ENCODE measurements around the gene VGLL4. TPM values are rescaled to one million over a fixed set of nuclear protein-coding genes. Genes with fewer than 3 reads are reported as not detected.

VGLL4 gene
- total RNA-seq, 2 donors from 2014 or later: 57.7 to 63.7 TPM

DNA sequence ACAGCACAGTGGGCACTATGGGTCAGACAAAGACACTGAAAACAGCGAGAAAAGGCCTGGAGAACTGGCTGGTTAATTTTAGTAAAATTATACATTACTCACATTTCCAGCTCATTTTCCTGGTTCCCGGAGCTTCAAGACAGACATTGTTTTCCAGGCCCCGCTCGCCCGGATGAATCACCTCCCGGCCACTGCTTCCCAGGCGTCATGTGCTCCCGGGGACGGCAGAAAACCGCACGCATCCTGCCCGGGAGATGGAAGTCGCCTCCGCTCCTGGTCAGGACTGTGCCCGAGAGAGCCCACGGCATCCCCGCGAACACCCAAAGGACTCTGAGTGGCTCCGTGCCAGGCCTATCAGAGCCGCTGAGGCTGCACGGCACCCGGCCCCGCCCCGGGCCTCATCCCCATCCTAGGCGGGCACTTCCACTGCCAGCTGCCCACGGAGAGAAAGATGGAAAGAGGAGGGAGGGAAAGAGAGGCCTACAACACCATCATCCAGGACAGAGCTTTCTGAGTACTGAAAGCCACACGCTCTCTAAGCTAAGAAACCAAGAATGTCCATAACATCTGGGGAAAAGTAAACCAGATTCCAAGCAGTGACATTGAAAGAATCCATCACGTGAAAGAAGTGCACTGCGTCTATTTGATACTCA, 75.1 kb downstream of the VGLL4 start:
- DNase-seq: no peak
- no peak overlapping the region for H3K4me3 ChIP-seq
- no peaks in the 10 kb centered on the region for H3K4me1 ChIP-seq
- H3K9me3 ChIP-seq: no peaks in the 10 kb centered on the region
- TF ChIP-seq, protein P1, sequence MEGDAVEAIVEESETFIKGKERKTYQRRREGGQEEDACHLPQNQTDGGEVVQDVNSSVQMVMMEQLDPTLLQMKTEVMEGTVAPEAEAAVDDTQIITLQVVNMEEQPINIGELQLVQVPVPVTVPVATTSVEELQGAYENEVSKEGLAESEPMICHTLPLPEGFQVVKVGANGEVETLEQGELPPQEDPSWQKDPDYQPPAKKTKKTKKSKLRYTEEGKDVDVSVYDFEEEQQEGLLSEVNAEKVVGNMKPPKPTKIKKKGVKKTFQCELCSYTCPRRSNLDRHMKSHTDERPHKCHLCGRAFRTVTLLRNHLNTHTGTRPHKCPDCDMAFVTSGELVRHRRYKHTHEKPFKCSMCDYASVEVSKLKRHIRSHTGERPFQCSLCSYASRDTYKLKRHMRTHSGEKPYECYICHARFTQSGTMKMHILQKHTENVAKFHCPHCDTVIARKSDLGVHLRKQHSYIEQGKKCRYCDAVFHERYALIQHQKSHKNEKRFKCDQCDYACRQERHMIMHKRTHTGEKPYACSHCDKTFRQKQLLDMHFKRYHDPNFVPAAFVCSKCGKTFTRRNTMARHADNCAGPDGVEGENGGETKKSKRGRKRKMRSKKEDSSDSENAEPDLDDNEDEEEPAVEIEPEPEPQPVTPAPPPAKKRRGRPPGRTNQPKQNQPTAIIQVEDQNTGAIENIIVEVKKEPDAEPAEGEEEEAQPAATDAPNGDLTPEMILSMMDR (IDR thresholded peaks at IDR 0.05): no peak
- no peaks in the 10 kb centered on the region for H3K27me3 ChIP-seq
- H3K27ac ChIP-seq: peak overlapping the region; percentile 77
- intact Hi-C loops (cut with DNase I): no loop called here
- H3K36me3 ChIP-seq: no peaks in the 10 kb centered on the region
- H3K9ac ChIP-seq (ENCODE audit: low read depth in 2 of 2, low read length in 2 of 2): peak overlapping the region; percentile 49 to 74

DNA sequence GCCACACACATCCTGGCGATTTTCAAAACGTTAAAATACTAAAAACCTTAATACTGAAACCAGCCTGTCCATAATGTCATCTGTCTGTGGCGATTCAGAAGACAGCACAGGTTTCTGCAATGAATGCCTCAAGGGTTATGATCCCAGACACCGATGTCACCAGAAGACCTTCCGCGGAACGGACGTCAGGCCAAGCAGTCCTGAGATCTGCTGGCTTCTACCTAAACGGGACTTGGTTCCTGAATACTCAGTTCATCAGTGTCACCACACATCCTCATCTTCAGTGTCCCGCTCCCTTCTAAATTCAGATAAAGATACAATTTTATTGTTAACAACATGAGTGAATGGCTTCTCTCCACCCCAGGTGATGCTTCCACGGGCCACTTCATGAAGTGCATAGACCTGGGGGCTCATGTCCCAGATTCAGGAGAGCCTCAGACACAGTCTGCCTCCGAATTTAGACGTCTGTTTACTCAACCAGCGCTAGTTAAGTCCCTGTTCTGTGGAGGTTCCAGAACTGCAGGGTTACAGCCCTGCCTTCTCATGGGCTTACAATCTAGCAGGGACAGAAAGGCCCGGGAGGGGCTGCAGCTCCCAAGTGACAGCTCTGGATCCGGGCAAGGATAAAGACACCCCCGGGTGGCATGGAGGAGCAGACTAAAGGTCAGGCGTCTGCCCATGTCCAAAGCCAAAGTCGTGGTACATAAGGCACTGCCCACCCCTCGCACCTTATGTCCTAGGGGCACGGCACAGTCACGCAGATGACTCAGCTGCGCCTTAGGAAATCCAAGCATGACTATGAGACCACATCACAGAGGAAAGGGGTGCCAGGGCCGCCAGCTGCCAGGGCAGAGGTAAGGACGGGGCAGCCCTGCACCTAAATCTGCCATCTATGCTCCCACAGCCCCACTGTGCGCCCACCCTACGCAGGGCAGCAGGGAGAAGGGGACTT, 75.9 kb downstream of the VGLL4 start:
- intact Hi-C loops (cut with DNase I): no loop called here
- H3K27me3 ChIP-seq: no peaks in the 10 kb centered on the region
- H3K36me3 ChIP-seq: no peaks in the 10 kb centered on the region
- peak overlapping the region; percentile 77 for H3K27ac ChIP-seq
- TF ChIP-seq, protein P1 (IDR thresholded peaks at IDR 0.05): no peak
- no peak overlapping the region for H3K4me3 ChIP-seq
- no peaks in the 10 kb centered on the region for H3K9me3 ChIP-seq
- DNase-seq: no peak
- H3K4me1 ChIP-seq: no peaks in the 10 kb centered on the region
- peak overlapping the region; percentile 49 to 74 for H3K9ac ChIP-seq (ENCODE audit: low read depth in 2 of 2, low read length in 2 of 2)

DNA sequence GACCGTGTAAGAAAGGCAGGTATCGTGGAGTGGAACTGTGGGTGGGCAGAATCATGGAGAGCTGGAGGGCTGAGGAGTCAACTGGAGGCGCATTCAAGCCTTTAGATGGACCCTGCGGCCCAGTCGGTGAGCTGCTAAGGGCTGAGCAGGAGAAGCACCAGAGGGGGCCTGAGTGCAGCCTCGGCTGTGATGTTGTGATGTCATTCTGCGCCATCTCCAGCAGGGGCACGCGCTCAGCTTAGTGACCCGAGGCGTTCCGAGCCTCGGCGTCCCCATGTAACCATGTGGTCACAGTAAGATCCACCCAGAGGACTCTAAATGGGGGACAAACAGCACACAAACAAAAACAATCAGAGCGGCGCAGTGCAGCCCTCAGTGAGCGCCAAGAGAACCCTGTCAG, 76.8 kb downstream of the VGLL4 start:
- no peaks in the 10 kb centered on the region for H3K9me3 ChIP-seq
- H3K9ac ChIP-seq (ENCODE audit: low read depth in 2 of 2, low read length in 2 of 2): no peak overlapping the region
- no peak for DNase-seq
- no peak overlapping the region for H3K27ac ChIP-seq
- TF ChIP-seq, protein P1 (IDR thresholded peaks at IDR 0.05): no peak
- intact Hi-C loops (cut with DNase I): no loop called here
- H3K4me3 ChIP-seq: no peak overlapping the region
- no peaks in the 10 kb centered on the region for H3K4me1 ChIP-seq
- no peaks in the 10 kb centered on the region for H3K36me3 ChIP-seq
- no peaks in the 10 kb centered on the region for H3K27me3 ChIP-seq

DNA sequence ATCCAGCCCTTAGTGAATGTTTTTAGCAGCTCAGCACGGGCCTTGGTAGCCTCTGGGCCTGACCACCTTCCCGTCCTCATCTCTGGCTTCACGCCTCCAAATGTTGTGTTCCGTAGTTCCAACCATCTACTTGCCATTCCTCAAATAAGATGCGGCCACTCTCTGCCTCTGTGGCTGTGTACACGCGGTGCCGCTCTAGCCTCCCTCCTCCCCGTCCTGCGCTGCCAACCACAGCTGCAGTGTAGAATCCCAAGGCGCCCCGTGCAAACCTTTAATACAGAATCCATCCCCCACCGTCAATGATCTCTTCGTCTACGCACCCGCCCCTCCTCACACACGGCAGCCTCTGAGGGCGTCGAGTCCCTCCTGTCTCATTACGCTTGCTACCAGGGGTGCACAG, 77.2 kb downstream of the VGLL4 start:
- Histone ChIP-seq H3K9me3 (no peaks in the 10 kb centered on the region), H3K27ac (no peak overlapping the region), H3K36me3 (no peaks in the 10 kb centered on the region), H3K27me3 (no peaks in the 10 kb centered on the region), H3K4me3 (no peak overlapping the region), H3K9ac (ENCODE audit: low read depth in 2 of 2, low read length in 2 of 2) (no peak overlapping the region), H3K4me1 (no peaks in the 10 kb centered on the region)
- no peak for DNase-seq
- TF ChIP-seq, protein P1 (IDR thresholded peaks at IDR 0.05): no peak
- intact Hi-C loops (cut with DNase I): no loop called here

DNA sequence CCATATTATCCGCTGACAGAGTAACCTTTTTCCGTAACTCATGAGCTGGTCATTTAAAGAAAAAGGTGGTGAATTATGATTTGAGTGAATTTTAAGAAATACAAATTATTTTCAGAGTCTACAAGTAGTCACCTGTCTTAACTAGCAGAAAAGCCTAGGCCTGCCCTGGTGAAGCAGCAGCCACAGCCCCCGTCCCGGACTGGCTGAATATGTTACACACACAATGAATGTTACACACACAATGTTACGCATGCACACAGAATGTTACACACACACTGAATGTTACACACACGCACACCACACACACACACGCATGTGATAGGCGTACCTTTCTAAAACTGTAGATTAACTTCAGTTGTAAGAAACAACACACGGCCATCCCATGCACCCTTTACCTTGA, 77.8 kb downstream of the VGLL4 start:
- no peaks in the 10 kb centered on the region for H3K4me1 ChIP-seq
- DNase-seq: no peak
- no peaks in the 10 kb centered on the region for H3K9me3 ChIP-seq
- no peak overlapping the region for H3K4me3 ChIP-seq
- H3K36me3 ChIP-seq: no peaks in the 10 kb centered on the region
- H3K9ac ChIP-seq (ENCODE audit: low read depth in 2 of 2, low read length in 2 of 2): no peak overlapping the region
- intact Hi-C loops (cut with DNase I): no loop called here
- H3K27ac ChIP-seq: no peak overlapping the region
- no peaks in the 10 kb centered on the region for H3K27me3 ChIP-seq
- TF ChIP-seq, protein P1 (IDR thresholded peaks at IDR 0.05): no peak
